Stimulated activated CD4-positive, alpha-beta T cell treated with anti-CD3 and anti-CD28 coated beads, Interleukin-2, amount 100 ng/mL, for 48 hours (primary cell): Measurements from ENCODE around the gene PITPNC1.
"Not testable (repeated sequence)": the region's sequence is repeated elsewhere in the genome, so short reads cannot be mapped to it uniquely, and the experiment has no call there.

Experiments
- DNase-seq, 2 donors: peaks; one replicate each; pipeline ENCODE4 v3.0.0-alpha.2; 2020

The PITPNC1 gene

GRCh38 chr17:67401598-67402504, 24.8 kb downstream of the PITPNC1 start:
- DNase-seq, result no peak

GRCh38 chr17:67403065-67403464, 26.0 kb downstream of the PITPNC1 start:
- DNase-seq, result no peak

- no peak for DNase-seq
These were observed 26.4 kb downstream of the PITPNC1 start for GRCh38 chr17:67403483-67403882.

- not testable (repeated sequence) for DNase-seq
These were observed 31.4 kb downstream of the PITPNC1 start for GRCh38 chr17:67408455-67408830.

GRCh38 chr17:67411397-67411796, 34.3 kb downstream of the PITPNC1 start:
- no peak for DNase-seq

GRCh38 chr17:67412032-67412431, 35.0 kb downstream of the PITPNC1 start:
- no peak for DNase-seq

GRCh38 chr17:67412941-67413340, 35.9 kb downstream of the PITPNC1 start:
- no peak for DNase-seq

GRCh38 chr17:67413388-67413787, 36.3 kb downstream of the PITPNC1 start:
- no peak for DNase-seq

GRCh38 chr17:67414130-67414529, 37.0 kb downstream of the PITPNC1 start:
- DNase-seq, result no peak

GRCh38 chr17:67414559-67414958, 37.5 kb downstream of the PITPNC1 start:
- no peak for DNase-seq

- no peak for DNase-seq
These were observed 38.2 kb downstream of the PITPNC1 start for GRCh38 chr17:67415291-67415690.

GRCh38 chr17:67417507-67417906, 40.4 kb downstream of the PITPNC1 start:
- no peak for DNase-seq

GRCh38 chr17:67420994-67421393, 43.9 kb downstream of the PITPNC1 start:
- no peak for DNase-seq

GRCh38 chr17:67421869-67422273, 44.8 kb downstream of the PITPNC1 start:
- DNase-seq, result peak in 1 of 2 donors; percentile 45

GRCh38 chr17:67422296-67422695, 45.2 kb downstream of the PITPNC1 start:
- not testable (repeated sequence) for DNase-seq

- no peak for DNase-seq
These were observed 45.8 kb downstream of the PITPNC1 start for GRCh38 chr17:67422897-67423296.

- no peak for DNase-seq
These were observed 48.6 kb downstream of the PITPNC1 start for GRCh38 chr17:67425571-67426160.

GRCh38 chr17:67427424-67427823, 50.3 kb downstream of the PITPNC1 start:
- DNase-seq, result no peak

- not testable (repeated sequence) for DNase-seq
These were observed 53.4 kb downstream of the PITPNC1 start for GRCh38 chr17:67430515-67430914.

GRCh38 chr17:67431249-67432015, 54.4 kb downstream of the PITPNC1 start:
- DNase-seq, result no peak

- DNase-seq, result no peak
These were observed 56.3 kb downstream of the PITPNC1 start for GRCh38 chr17:67433248-67433924.

- peak; percentile 26 to 34 for DNase-seq
These were observed 57.0 kb downstream of the PITPNC1 start for GRCh38 chr17:67434061-67434525.

- peak in 1 of 2 donors; percentile 36 for DNase-seq
These were observed 58.0 kb downstream of the PITPNC1 start for GRCh38 chr17:67435122-67435521.
